Osteoblast (primary cell): ENCODE measurements around the gene GYS2. TPM values are rescaled to one million over a fixed set of nuclear protein-coding genes. Genes with fewer than 3 reads are reported as not detected.

Source experiments
- DNase-seq: peaks from one replicate; pipeline ENCODE4 v3.0.0; 2011; ENCODE audit warnings: low spot score, mixed read lengths; ENCODE audit not compliant: insufficient read length; ENCODE audit errors: missing footprints
- H2AFZ ChIP-seq: 2 replicates; pipeline ENCODE4 v1.6.0; 2011; ENCODE audit warnings: mild to moderate bottlenecking, low read length
- H3K27ac ChIP-seq: 2 replicates; pipeline ENCODE4 v1.5.1; 2011; ENCODE audit warnings: mild to moderate bottlenecking, low read depth, low read length, moderate library complexity
- H3K27me3 ChIP-seq: 2 replicates; pipeline ENCODE4 v1.6.0; 2012; ENCODE audit warnings: mild to moderate bottlenecking, control low read depth, inconsistent platforms, low read length, moderate library complexity; ENCODE audit not compliant: insufficient read depth
- H3K36me3 ChIP-seq: 2 replicates; pipeline ENCODE4 v1.5.1; 2011; ENCODE audit warnings: mild to moderate bottlenecking, low read length, control low read depth, moderate library complexity; ENCODE audit not compliant: insufficient read depth
- H3K4me1 ChIP-seq: 2 replicates; pipeline ENCODE4 v1.5.1; 2011; ENCODE audit warnings: mild to moderate bottlenecking, low read length, control low read depth, moderate library complexity; ENCODE audit not compliant: insufficient read depth
- H3K4me2 ChIP-seq: 2 replicates; pipeline ENCODE4 v1.6.0; 2011; ENCODE audit warnings: mild to moderate bottlenecking, low read length; ENCODE audit not compliant: insufficient read depth
- H3K4me3 ChIP-seq: fragments of 200-600 bp; sonication (generic); 3 replicates; pipeline ENCODE4 v1.5.1; 2012; ENCODE audit warnings: mild to moderate bottlenecking, low read length, inconsistent platforms; ENCODE audit not compliant: insufficient read depth
- H3K79me2 ChIP-seq: 2 replicates; pipeline ENCODE4 v1.6.0; 2012; ENCODE audit warnings: mild to moderate bottlenecking, low read length, control low read depth, inconsistent platforms; ENCODE audit not compliant: insufficient read depth
- H3K9me3 ChIP-seq: 2 replicates; pipeline ENCODE4 v1.5.1; 2011; ENCODE audit warnings: low read depth, low read length, control low read depth
- H4K20me1 ChIP-seq: 2 replicates; pipeline ENCODE4 v1.6.0; 2012; ENCODE audit warnings: mild to moderate bottlenecking, low read length, control low read depth; ENCODE audit not compliant: insufficient read depth
- total RNA-seq: library from RNA; depleted of rRNA; stranded (reverse); fragments of >200 nt; gene quantifications from 2 replicates; pipeline ENCODE4 v1.2.3, GENCODE V29; 2012
- TF ChIP-seq, protein P1 (sequence below): IDR thresholded peaks from 2 replicates; pipeline ENCODE4 v1.5.1; 2011; ENCODE audit warnings: mild to moderate bottlenecking, low read depth, low read length, moderate library complexity; ENCODE audit errors: extremely low read depth

Gene GYS2
- total RNA-seq, 1 donor = not detected

GRCh38 chr12:21558100-21558679 lies 46.5 kb downstream of the GYS2 start:
- Histone ChIP-seq H3K4me2 (no peak overlapping the region), H3K4me3 (no peak overlapping the region), H3K36me3 (no peaks in the 10 kb centered on the region), H4K20me1 (no peaks in the 10 kb centered on the region), H2AFZ (no peak overlapping the region), H3K9me3 (no peaks in the 10 kb centered on the region), H3K79me2 (no peaks in the 10 kb centered on the region), H3K4me1 (peaks cover 7% of the 10 kb centered on the region), H3K27me3 (no peaks in the 10 kb centered on the region), H3K27ac (no peak overlapping the region)
- DNase-seq = peak; percentile 17
- TF ChIP-seq, protein P1, sequence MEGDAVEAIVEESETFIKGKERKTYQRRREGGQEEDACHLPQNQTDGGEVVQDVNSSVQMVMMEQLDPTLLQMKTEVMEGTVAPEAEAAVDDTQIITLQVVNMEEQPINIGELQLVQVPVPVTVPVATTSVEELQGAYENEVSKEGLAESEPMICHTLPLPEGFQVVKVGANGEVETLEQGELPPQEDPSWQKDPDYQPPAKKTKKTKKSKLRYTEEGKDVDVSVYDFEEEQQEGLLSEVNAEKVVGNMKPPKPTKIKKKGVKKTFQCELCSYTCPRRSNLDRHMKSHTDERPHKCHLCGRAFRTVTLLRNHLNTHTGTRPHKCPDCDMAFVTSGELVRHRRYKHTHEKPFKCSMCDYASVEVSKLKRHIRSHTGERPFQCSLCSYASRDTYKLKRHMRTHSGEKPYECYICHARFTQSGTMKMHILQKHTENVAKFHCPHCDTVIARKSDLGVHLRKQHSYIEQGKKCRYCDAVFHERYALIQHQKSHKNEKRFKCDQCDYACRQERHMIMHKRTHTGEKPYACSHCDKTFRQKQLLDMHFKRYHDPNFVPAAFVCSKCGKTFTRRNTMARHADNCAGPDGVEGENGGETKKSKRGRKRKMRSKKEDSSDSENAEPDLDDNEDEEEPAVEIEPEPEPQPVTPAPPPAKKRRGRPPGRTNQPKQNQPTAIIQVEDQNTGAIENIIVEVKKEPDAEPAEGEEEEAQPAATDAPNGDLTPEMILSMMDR = no peak

DNA sequence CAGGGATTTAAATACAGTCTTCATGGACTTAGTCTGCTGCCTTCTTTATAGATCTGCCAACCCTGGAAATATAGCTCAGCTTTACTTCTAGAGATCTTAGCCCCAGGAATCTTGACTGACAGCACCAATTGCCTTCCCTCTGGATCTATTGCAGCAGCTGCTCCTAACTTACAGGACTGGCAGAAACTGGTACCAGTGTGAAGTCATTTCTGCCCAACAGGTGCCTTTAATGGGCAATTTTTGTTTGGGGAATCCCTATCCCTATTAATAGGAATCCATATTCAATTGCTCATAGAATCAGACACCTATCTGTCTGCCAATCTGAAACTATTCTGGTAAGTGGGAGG lies 51.3 kb downstream of the GYS2 start:
- no peaks in the 10 kb centered on the region for H3K79me2 ChIP-seq
- H2AFZ ChIP-seq = no peak overlapping the region
- H3K4me3 ChIP-seq = no peak overlapping the region
- no peak for DNase-seq
- H3K9me3 ChIP-seq = no peaks in the 10 kb centered on the region
- no peak overlapping the region for H3K4me2 ChIP-seq
- TF ChIP-seq, protein P1 = no peak
- H4K20me1 ChIP-seq = no peaks in the 10 kb centered on the region
- no peaks in the 10 kb centered on the region for H3K36me3 ChIP-seq
- no peaks in the 10 kb centered on the region for H3K27me3 ChIP-seq
- H3K4me1 ChIP-seq = no peaks in the 10 kb centered on the region
- H3K27ac ChIP-seq = no peak overlapping the region

GRCh38 chr12:21552635-21553328 lies 51.9 kb downstream of the GYS2 start:
- TF ChIP-seq, protein P1 = no peak
- H3K9me3 ChIP-seq = no peaks in the 10 kb centered on the region
- DNase-seq = no peak
- no peaks in the 10 kb centered on the region for H4K20me1 ChIP-seq
- H3K27me3 ChIP-seq = no peaks in the 10 kb centered on the region
- no peak overlapping the region for H3K27ac ChIP-seq
- no peak overlapping the region for H3K4me3 ChIP-seq
- H3K4me1 ChIP-seq = no peaks in the 10 kb centered on the region
- H3K36me3 ChIP-seq = no peaks in the 10 kb centered on the region
- H3K4me2 ChIP-seq = no peak overlapping the region
- H3K79me2 ChIP-seq = no peaks in the 10 kb centered on the region
- H2AFZ ChIP-seq = no peak overlapping the region

DNA sequence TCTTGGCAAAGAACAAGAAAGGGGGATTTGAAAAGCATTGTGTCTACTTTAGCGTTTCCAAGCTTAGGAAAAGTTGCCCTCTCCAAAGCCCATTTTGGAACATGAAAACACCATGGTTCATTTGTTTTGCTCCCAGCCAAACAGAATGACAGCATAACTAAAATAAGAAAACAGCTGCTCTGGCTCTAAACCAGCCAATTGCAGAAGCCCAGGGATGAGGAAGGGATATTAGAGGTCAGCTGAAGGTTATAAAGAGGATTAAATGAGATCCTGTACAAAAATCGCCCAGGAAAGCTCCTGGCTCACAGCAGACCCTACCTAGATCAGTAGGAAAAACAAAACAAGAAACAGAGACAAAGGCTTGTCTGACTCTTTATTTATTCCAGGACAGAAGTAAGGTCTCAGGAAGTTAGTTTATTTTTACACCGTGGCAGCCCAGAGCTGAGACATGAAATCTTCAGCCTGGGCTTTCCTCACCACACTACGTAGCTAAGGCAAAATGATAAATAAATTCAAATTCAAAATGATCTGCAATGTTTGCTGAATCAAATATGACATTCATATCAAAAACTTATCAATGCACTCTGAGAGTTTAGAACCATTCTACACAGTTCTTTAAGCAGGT lies 52.7 kb downstream of the GYS2 start:
- DNase-seq = no peak
- no peaks in the 10 kb centered on the region for H3K79me2 ChIP-seq

More for the DNA sequence above, 52.7 kb downstream of the GYS2 start:
- no peak overlapping the region for H3K27ac ChIP-seq
- no peak overlapping the region for H2AFZ ChIP-seq
- H3K36me3 ChIP-seq = no peaks in the 10 kb centered on the region
- TF ChIP-seq, protein P1 = no peak
- H3K4me3 ChIP-seq = no peak overlapping the region
- H4K20me1 ChIP-seq = no peaks in the 10 kb centered on the region
- no peaks in the 10 kb centered on the region for H3K27me3 ChIP-seq
- H3K9me3 ChIP-seq = no peaks in the 10 kb centered on the region
- no peak overlapping the region for H3K4me2 ChIP-seq
- no peaks in the 10 kb centered on the region for H3K4me1 ChIP-seq
